ENCODE measurements around the gene GIMAP8.

GIMAP8 gene

DNA sequence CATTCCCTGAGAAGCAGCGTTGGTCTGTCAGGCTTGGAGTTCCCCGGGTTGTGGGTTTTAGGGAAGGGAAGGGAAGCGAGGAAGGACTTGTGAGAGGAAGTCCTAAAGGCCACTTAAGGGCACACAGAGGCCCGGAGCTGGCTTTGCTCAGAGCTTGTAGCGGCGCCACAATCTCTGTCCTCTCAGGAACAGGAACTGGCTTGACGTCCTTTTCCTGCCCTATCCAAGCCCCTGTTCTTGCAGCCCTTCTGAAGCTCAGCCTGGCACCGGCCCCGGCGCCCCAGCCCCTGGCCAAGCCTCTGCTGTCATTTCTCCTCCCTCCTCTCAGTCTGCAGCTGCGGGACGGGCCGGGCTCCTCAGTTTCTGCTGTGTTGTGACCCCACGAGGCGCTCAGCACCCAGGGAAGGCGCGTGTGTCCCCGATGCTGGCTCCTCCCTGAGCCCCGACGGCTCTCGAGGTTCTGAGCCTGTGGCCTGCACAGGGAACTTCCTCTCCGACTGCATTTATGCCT lies at the start of gene GIMAP8:
TSS of gene GIMAP8 (plus strand) at position 140 of the 511 bp plus-strand sequence. CDS start 16,069 bp downstream, outside the sequence.
- DNase-seq: peak; percentile 52 to 53

DNA sequence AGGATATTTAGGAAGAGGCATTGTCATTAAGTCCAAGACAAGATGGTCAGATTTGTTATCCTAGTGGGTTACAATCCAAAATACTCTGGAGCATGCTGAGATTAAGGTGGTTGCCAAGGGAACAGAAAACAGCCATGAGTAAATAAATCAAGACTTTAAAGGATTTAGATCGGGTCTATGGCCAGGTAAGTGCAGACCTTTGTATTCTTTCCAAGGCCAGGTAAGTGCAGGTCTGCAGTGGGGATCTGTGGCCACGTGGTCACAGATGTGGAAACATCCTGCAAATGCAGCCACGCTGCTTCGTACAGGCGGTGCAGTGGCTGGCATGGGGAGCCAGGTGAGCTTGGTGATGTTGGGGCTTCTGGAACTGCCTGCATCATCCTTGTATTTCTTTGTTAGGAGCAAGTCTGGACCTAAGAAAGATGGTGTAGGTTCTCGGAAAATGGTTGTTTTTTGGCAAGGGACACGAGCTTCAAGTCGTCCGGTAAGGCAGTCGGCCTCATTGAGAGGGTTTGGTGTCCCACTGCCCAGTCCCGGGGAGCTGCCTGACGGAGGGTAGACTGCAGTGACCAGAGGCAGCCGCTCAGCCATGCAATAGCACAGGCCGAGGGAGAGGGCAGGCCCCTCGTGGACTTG lies 49.5 kb upstream of the GIMAP8 start:
- DNase-seq: no peak

GRCh38 chr7:150401424-150401790 lies 49.0 kb upstream of the GIMAP8 start:
- DNase-seq: no peak

DNA sequence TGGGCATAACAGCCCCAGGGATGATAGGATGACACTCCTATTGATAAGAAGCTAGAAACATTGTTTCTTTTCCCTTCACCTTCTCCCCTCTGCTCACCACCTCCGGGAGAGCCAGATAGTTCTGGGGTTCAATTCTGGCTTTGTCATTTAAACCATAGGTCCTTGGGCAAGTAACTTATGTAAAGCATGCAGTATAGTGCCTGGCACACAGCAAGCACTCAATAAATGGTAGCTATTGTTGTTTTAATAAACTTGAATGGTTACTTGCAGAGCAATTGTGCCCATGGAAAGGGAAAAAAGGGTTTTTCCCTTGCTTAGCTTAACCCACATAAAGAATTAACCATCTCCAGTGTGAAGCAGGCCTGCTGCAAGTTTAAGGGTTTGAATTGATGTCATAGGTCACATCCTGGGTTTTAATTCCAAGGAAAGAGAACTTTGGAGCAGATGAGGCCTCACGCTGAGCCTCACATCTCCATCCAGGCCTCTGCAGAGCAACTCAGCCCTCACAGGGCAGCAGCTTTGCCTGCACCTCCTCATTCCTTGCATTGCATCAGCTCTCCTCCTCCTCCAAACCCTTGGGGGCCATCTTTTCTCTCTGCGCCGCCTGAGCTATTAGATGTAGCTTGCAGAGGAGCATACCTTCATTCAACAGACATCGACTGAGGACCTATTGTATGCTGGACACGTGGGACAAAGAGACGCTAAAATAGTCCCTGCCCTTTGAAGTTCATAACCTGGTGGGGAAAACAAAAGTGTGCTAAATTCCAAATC lies 48.4 kb upstream of the GIMAP8 start:
- DNase-seq: no peak

GRCh38 chr7:150402671-150403321 lies 47.6 kb upstream of the GIMAP8 start:
- no peak for DNase-seq

DNA sequence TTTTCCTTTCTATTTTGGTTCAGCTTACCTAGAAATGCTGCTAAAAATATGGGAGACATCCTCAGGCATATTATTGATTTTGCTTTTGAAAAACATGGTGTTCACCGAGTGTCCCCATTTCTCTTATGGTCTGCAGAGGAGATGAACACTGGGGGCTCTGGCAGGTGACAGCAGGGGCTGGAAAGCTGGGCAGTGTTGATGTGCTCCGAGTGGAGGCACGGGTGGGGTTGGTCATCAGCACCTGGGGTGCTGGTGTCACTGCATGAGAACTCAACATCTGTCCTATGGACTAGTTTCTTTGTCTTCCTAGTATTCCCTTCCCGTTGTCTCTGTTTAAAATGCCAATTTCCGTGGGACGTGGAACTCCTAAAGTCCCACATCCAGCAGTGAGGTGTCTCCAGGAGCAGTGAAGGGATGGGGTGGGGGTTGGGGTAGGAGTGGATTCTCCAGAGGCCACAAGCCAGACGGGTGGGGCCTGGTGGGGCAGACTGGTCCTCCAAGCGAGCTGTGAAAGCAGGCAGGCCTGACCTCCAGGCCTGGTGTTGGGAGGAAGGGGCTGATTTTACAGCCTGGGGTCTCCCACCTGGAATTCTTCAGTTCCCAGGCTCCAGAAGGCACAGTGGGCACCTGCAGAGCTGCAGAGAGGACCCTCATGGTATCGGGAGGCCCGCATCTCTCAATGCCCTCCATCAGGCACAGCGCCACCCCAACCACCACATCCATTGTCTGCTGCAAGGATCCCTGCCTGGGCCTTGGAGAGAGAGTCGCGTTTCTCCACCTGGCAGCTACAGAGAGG lies 46.9 kb upstream of the GIMAP8 start:
- no peak for DNase-seq

- DNase-seq: no peak
These were observed 46.1 kb upstream of the GIMAP8 start for GRCh38 chr7:150404172-150404804.

DNA sequence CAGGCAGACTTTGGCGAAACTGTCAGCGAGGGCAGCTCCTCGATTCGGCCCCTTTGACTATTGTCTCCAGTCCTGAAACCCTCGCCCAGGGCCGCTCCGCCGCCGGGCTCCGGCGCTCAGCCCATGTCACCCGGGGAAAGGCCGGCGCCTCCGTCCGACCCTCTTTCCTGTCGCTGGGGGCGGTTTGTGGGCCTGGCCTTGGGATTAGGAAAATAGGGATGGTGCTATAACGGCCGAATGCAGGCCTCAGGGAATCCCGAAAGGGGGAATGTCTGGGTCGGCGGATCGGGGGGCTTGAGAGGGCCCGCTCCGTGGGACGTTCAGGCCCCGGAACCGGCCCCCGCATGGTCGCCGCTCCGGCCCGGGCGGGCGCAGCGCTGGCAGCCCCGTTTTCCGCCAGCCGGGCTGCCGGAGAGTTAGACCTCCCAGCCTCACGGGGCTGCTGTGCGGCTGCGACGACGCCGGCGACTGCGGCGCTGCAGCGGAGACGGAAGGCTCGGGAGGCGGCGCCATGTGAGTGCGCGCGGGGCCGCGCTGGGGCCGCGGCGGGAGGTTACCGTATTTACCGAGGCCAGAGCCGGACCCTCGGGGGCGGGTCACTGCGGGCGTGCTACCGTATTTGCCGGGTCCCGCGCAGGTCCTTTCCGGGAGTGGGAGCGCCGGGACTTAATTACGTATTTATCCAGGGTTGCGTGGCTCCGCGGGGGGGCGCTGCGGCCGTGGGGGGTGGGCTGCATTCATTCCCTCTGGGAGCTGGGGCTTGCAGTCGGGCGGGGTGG lies 45.4 kb upstream of the GIMAP8 start:
- DNase-seq: peak; percentile 56 to 57

DNA sequence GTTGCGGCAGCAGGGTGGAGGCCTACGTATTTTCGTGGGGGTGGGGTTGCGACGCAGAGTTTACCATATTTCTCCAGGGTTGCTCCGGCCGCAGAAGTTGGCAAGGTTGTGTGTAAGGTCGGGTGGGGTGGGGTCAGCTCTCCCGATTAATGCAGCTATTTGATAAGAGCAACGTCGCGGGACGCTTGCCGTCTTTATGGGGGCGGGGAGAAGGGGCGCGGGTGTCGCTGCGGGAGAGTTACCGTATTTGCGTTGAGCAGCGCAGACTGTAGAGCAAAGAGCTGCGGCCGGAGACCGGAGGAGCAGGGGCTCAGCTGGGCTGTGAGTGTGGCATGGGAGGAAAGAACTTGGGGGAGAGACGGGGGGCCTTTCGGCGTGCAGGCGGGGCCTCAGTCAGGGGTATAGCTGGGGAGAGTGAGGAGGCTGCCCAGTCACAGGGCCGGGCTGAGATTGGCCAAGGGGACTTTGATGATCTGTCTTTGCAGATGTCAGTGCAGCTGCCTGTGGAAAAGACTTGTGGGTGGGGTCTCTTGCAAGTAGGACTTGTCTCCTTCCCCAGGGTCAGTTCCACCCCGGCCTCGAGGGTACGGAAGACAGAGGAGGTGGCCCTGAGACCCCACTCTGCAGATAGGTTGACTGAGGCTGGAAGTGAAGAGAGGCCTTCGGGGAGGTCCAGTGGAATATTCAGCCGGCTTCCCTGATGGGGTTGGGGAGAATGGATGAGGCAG lies 44.7 kb upstream of the GIMAP8 start:
- no peak for DNase-seq

DNA sequence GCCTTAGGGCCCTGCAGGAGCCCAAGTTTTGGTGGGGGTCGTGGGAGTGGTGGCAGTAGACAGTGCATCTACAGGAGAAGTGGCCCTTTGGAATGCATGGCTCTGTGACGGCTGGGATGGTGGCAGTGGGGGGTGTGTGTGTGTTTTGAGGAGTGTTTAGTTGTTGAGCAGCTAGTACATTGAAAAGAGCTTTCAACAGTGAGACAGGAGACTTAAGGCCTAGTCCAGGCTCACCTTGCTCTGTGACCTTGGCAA lies 44.2 kb upstream of the GIMAP8 start:
- DNase-seq: no peak

GRCh38 chr7:150406567-150407421 lies 43.6 kb upstream of the GIMAP8 start:
- DNase-seq: peak in 1 of 2 experiments; percentile 18

GRCh38 chr7:150407588-150408392 lies 42.6 kb upstream of the GIMAP8 start:
- DNase-seq: no peak

DNA sequence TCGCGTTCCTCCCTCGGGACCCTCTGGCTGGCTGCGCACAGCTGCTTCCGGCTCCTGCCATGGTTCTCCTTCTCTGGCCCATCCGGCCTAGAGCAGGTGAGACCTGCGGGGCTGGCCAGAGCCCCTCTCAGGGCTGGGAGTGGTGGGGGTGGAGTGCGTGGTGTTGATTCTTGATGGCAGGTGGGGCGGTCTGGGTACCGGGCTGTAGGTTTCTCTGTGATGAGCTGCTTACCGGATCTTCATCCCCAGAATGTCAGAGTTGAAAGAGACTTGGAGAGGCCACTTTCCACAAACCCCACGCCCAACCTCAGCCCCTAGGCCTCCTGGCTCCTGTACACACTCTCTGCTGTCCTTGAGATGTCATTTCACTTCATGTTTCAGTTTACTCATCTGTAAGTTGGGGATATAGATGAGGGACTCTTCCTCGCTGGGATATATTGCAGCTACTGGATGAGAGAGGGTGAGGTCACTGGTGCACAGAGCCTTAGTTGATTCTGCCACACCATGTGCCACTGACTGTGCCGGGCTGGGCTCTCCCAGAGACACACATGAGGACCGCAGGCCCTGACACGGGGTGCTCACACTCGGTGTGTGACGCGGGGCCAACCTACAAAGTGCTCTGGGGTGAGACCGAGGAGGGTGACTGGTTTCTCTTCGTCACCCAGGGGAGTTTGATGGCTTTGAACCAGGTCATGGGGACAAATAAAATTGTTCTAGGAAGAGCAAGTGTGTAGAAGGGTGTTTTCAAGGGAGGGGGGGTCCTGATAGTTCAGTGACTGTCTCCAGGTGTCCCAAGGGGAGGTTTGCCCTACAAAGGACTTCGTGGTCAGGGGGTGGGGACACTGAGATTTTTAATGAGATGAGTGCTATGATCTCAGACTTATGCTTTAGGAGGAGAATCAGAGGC lies 41.8 kb upstream of the GIMAP8 start:
- DNase-seq: no peak

DNA sequence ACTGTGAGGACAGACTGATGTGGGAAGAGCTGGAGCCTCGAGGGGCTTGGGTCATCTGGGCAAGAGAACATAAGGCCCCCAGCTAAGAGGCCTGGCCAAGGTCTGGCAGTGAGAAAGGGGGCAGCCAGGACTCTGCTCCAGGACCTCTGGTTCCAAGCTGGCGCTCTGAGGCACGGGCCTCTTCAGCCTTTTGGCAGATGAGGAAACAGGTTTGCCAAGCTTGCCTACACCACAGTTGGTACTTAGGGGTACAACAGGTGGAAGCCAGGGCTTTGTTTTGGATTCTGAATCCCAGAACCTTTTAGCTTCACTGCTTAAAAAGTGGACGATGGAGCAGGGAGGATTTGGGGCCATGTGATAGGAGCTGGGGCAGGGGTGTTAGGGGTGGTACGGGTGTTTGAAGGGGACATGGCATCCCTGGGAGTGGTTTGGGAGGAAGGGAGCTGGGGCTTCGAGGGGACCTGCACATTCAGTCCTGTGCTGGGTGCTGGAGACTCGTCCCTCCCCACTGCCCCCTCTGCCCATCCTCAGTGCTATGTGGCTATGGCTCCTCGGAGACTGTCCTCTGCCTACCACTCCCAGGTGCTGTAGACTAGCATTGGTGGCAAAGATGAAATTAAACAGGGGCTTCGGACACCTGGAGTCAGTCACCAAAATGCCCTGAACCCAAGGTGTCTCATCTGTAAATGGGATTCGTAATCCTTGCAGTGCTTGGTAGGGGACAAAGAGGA lies 41.0 kb upstream of the GIMAP8 start:
- DNase-seq: no peak

DNA sequence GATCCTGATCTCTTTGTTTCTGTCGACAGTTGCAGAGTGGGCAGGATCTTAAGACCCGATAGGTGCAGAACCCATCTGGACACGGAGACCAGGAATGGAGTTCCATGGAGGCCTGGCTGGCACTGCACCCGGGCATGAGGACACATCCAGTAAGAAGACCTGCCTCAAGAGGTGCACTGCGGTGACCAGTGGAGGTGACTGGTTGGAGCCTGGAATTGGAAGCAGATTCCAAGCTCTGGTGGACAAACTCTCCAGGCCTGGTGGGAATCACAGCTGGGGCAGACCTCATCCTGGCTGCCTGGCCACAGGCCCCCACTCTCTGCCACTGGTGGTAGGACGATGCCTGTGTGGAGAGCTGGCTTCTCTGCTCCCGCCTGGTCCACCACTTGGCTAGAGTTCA lies 40.3 kb upstream of the GIMAP8 start:
- no peak for DNase-seq

DNA sequence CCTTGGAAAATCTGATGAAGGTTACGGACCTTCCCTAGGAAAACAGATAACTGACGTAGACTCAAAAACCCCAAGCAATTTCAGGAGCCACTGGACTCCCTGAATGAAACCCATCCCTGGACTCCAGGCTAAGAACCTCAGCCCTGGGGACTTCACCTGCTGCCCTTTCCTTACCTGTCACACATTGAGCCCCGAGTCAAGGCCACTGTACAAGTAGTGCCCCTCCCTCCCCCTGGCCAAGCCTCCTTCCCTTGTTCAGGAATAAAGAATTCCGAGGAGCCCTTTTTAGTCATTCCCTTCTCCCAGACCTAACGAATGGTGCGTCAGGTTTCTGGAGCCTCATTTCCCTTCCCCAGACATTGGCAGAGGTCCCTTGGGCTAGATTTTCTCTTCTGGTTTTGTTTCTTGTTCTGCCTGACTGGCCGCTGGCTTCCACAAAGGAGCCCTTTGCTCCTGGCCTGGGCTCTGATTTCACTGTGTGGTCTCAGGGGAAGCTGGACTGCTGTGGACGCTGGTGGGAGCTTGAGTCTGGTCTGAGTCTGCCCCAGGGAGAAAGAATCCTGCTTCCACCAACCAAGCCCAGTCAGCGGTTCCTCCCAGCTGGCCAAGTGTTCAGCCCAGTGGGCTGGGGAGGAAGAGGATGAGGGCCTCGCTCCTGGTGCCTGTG lies 39.6 kb upstream of the GIMAP8 start:
- DNase-seq: no peak

GRCh38 chr7:150411606-150412005 lies 38.8 kb upstream of the GIMAP8 start:
- no peak for DNase-seq

Measured in activated CD4-positive, alpha-beta T cell treated with anti-CD3 and anti-CD28 coated beads, Interleukin-2, amount 50 U/mL, for 4 hours (primary cell).